Gastrocnemius medialis (tissue), 4 donors: ENCODE results near the gene C1QA.

Experiments
- CTCF ChIP-seq, 5 experiments: fragments of 450-650 bp in 3 of 5; fragments of 200-600 bp in 2 of 5; sonication (generic) in 2 of 5; IDR thresholded peaks in 4 of 5; conservative IDR thresholded peaks in 1 of 5; 1 replicate in 4 of 5; 2 replicates in 1 of 5; pipeline ENCODE4 v1.5.1; 2016 to 2019; ENCODE audit warnings: antibody characterized with exemption in 5 of 5, mild to moderate bottlenecking in 3 of 5, moderate library complexity in 3 of 5
- POLR2A ChIP-seq, 2 donors: fragments of 450-650 bp; IDR thresholded peaks; one replicate each; pipeline ENCODE4 v1.6.1; 2017; ENCODE audit warnings: antibody characterized with exemption in 2 of 2, mild to moderate bottlenecking in 2 of 2, moderate library complexity in 2 of 2

DNA sequence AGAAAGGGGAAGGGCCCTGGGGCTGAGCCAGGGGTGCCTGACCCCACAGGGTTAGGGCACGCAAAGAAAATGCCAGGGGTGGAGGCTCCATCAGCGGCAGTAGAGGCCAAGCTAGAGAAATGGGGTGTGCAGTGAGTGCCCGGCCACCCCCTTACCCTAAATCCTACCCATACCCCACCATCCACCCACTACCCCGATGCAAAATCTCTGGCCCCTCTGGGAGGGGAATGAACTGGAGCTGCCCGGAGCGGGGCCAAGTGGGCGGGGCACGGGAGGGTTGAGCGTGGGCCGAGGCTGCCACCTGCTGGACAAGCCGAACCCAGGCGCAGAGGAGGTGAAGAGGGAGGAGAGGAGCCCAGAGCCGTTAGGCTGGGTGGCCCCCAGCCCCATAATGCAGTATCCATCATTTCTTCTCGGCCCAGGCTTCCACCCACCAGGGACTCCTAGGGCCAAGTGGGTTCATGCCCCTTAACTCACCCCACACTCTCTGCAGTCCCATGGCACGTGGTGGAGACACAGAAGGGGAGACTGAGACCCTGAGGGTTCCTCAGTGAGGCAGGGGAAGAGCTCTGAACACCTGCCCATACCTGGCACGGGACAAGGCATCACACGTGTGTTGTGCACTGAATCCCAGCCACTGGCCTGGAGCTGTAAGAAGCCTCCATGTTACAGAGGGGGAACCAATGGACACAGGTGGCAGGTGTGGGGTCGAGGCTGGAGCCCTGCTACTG lies 5.6 kb downstream of the C1QA start:
- TF ChIP-seq CTCF (IDR thresholded peaks at IDR 0.05 in 4 of 5, conservative IDR thresholded peaks at IDR 0.05 in 1 of 5), result peak; percentile 71 to 96 (median 90)
- no peak for TF ChIP-seq POLR2A (IDR thresholded peaks at IDR 0.05)
